HCT116 (cell line): ENCODE data around the gene EPDR1.

Source experiments
- CTCF ChIP-seq, 3 experiments: fragments of 200-600 bp in 1 of 3; sonication (generic) in 1 of 3; IDR thresholded peaks in 2 of 3; conservative IDR thresholded peaks in 1 of 3; 2 replicates each; pipeline ENCODE4 v1.5.1; 2012 to 2017; ENCODE audit warnings: low read depth in 2 of 3, low read length in 2 of 3, antibody characterized with exemption in 1 of 3, borderline replicate concordance in 1 of 3, control low read depth in 1 of 3, mild to moderate bottlenecking in 1 of 3, mixed read lengths in 1 of 3, mixed run types in 1 of 3, moderate library complexity in 1 of 3; ENCODE audit not compliant: insufficient read depth in 1 of 3
- ELF1 ChIP-seq: IDR thresholded peaks from 2 replicates; pipeline ENCODE4 v1.6.1; 2012; ENCODE audit warnings: low read depth, borderline replicate concordance
- EZH2 ChIP-seq: fragments of 200-600 bp; sonication (generic); IDR thresholded peaks from 2 replicates; pipeline ENCODE4 v1.6.1; 2017; ENCODE audit warnings: antibody characterized with exemption, mixed run types
- EZH2phosphoT487 ChIP-seq: fragments of 200-600 bp; IDR thresholded peaks from 2 replicates; pipeline ENCODE4 v1.6.1; 2018; ENCODE audit warnings: antibody characterized with exemption, borderline replicate concordance
- POLR2A ChIP-seq: IDR thresholded peaks from 2 replicates; pipeline ENCODE4 v1.7.0; 2011; ENCODE audit warnings: borderline replicate concordance; ENCODE audit not compliant: insufficient read depth, insufficient read length; ENCODE audit errors: extremely low read depth
- RAD21 ChIP-seq: IDR thresholded peaks from 2 replicates; pipeline ENCODE4 v1.6.1; 2012; ENCODE audit warnings: low read depth, mild to moderate bottlenecking
- SP1 ChIP-seq: IDR thresholded peaks from 2 replicates; pipeline ENCODE4 v1.6.1; 2012; ENCODE audit warnings: low read depth
- SRF ChIP-seq: IDR thresholded peaks from 2 replicates; pipeline ENCODE4 v1.6.1; 2012; ENCODE audit warnings: low read depth
- TCF7L2 ChIP-seq: IDR thresholded peaks from 2 replicates; pipeline ENCODE4 v1.7.0; 2011; ENCODE audit warnings: borderline replicate concordance, inconsistent platforms; ENCODE audit not compliant: insufficient read depth, insufficient read length; ENCODE audit errors: extremely low read depth
- ZFX ChIP-seq: fragments of 450-650 bp; IDR thresholded peaks from 2 replicates; pipeline ENCODE4 v1.6.1; 2017
- ZNF274 ChIP-seq: fragments of 200-500 bp; sonication (Bioruptor generic); IDR thresholded peaks from 2 replicates; pipeline ENCODE4 v1.6.1; 2014; ENCODE audit warnings: mild to moderate bottlenecking, low read depth, low read length, inconsistent platforms

DNA sequence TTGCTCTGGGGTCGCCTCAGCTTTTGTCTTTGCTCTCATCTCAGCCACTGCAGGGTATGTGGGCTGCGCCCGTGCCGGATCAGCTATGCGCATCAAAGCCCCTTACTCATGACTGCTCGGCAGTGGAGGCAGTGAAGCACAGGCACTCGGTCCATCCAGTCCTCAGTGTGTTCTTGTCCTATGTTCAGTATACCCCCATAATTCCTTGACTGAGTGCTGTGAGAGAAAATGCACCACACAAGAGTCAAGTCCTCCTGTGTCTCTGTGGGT, 27.4 kb downstream of the EPDR1 start:
- TF ChIP-seq SP1 (no peak), TCF7L2 (no peak), CTCF (IDR thresholded peaks at IDR 0.05 in 2 of 3, conservative IDR thresholded peaks at IDR 0.05 in 1 of 3; ENCODE audit: borderline replicate concordance in 1 of 3, insufficient read depth in 1 of 3, low read depth in 2 of 3, low read length in 2 of 3) (no peak), ZFX (no peak), ZNF274 (no peak), EZH2 (no peak), SRF (no peak), ELF1 (no peak), POLR2A (no peak), EZH2phosphoT487 (no peak), RAD21 (no peak)
